ENCODE measurements around the gene WNT7B. TPM values are rescaled to one million over a fixed set of nuclear protein-coding genes. Genes with fewer than 3 reads are reported as not detected.

WNT7B gene
- polyA plus RNA-seq, 1 experiment = not detected

- CTCF ChIA-PET = no interaction called here
These were observed 14.1 kb downstream of the WNT7B start for GRCh38 chr22:45962756-45963324.

GRCh38 chr22:45962434-45962718, 14.6 kb downstream of the WNT7B start:
- ChIA-PET CTCF (no interaction called here), POLR2A (no interaction called here)
- no peak for DNase-seq (ENCODE audit: low read depth)
- H3K27me3 ChIP-seq (ENCODE audit: control insufficient read depth, insufficient read depth, low read length) = peaks cover 3% of the 10 kb centered on the region
- no peak overlapping the region for H3K4me3 ChIP-seq (ENCODE audit: low read depth, low read length)
- no peak for TF ChIP-seq CTCF (IDR thresholded peaks at IDR 0.05; ENCODE audit: insufficient read depth, low read depth, low read length)
- no peaks in the 10 kb centered on the region for H3K36me3 ChIP-seq (ENCODE audit: control insufficient read depth, insufficient read depth, low read length)

More at GRCh38 chr22:45962756-45963324, 14.1 kb downstream of the WNT7B start:
- DNase-seq (ENCODE audit: low read depth) = no peak
- TF ChIP-seq CTCF (IDR thresholded peaks at IDR 0.05; ENCODE audit: insufficient read depth, low read depth, low read length) = no peak
- peaks cover 3% of the 10 kb centered on the region for H3K27me3 ChIP-seq (ENCODE audit: control insufficient read depth, insufficient read depth, low read length)
- H3K36me3 ChIP-seq (ENCODE audit: control insufficient read depth, insufficient read depth, low read length) = no peaks in the 10 kb centered on the region
- POLR2A ChIA-PET = no interaction called here
- no peak overlapping the region for H3K4me3 ChIP-seq (ENCODE audit: low read depth, low read length)

GRCh38 chr22:45961679-45962433, 15.1 kb downstream of the WNT7B start:
- no peaks in the 10 kb centered on the region for H3K36me3 ChIP-seq (ENCODE audit: control insufficient read depth, insufficient read depth, low read length)
- H3K27me3 ChIP-seq (ENCODE audit: control insufficient read depth, insufficient read depth, low read length) = peaks cover 3% of the 10 kb centered on the region
- no peak overlapping the region for H3K4me3 ChIP-seq (ENCODE audit: low read depth, low read length)
- ChIA-PET CTCF (no interaction called here), POLR2A (no interaction called here)
- no peak for DNase-seq (ENCODE audit: low read depth)
- TF ChIP-seq CTCF (IDR thresholded peaks at IDR 0.05; ENCODE audit: insufficient read depth, low read depth, low read length) = no peak

GRCh38 chr22:45960477-45961386, 16.2 kb downstream of the WNT7B start:
- H3K36me3 ChIP-seq (ENCODE audit: control insufficient read depth, insufficient read depth, low read length) = no peaks in the 10 kb centered on the region
- H3K27me3 ChIP-seq (ENCODE audit: control insufficient read depth, insufficient read depth, low read length) = peaks cover 3% of the 10 kb centered on the region
- TF ChIP-seq CTCF (IDR thresholded peaks at IDR 0.05; ENCODE audit: insufficient read depth, low read depth, low read length) = no peak
- ChIA-PET POLR2A (no interaction called here), CTCF (no interaction called here)
- H3K4me3 ChIP-seq (ENCODE audit: low read depth, low read length) = no peak overlapping the region
- DNase-seq (ENCODE audit: low read depth) = no peak
